Measurements from ENCODE around the gene LCE2B. TPM values are rescaled to one million over a fixed set of nuclear protein-coding genes. Genes with fewer than 3 reads are reported as not detected.
"Not testable (repeated sequence)": the region's sequence is repeated elsewhere in the genome, so short reads cannot be mapped to it uniquely, and the experiment has no call there.

Gene LCE2B
- 1 to 10 TPM in 1 of 2 donors, not detected in 1; 3.2 TPM for total RNA-seq

- H3K27ac ChIP-seq; H3K4me1 ChIP-seq (replicated peaks); H3K9me3 ChIP-seq; H3K27me3 ChIP-seq (replicated peaks; ENCODE audit: insufficient read depth); H3K4me3 ChIP-seq; H3K36me3 ChIP-seq; intact Hi-C loops (cut with DNase I); DNase-seq (ENCODE audit: low spot score): not testable (repeated sequence)
- WGBS, result 67% methylated on average over 4 of the region's 4 CpGs
Observed at GRCh38 chr1:152685823-152686222, at the start of gene LCE2B. Gene LCE2B (plus strand): TSS chr1:152686123. CDS start chr1:152686844, 721 bp downstream.

- Histone ChIP-seq H3K36me3 (no peaks in the 10 kb centered on the region), H3K9me3 (no peaks in the 10 kb centered on the region), H3K4me3 (no peak overlapping the region), H3K4me1 (replicated peaks) (no peaks in the 10 kb centered on the region), H3K27me3 (replicated peaks; ENCODE audit: insufficient read depth) (no peaks in the 10 kb centered on the region), H3K27ac (no peak overlapping the region)
- no peak for TF ChIP-seq CTCF (IDR thresholded peaks at IDR 0.05)
- no peak for TF ChIP-seq POLR2A (IDR thresholded peaks at IDR 0.05)
- no peak for TF ChIP-seq POLR2AphosphoS5 (IDR thresholded peaks at IDR 0.05)
- WGBS, result 70% methylated on average over 1 of the region's 1 CpG
- intact Hi-C loops (cut with DNase I), result no loop called here
- no peak for DNase-seq (ENCODE audit: low spot score)
Observed at GRCh38 chr1:152640351-152640750, 45.6 kb upstream of the LCE2B start.

GRCh38 chr1:152643945-152644344, 42.0 kb upstream of the LCE2B start:
- Histone ChIP-seq H3K36me3 (no peaks in the 10 kb centered on the region), H3K27ac (no peak overlapping the region), H3K4me3 (no peak overlapping the region), H3K9me3 (no peaks in the 10 kb centered on the region), H3K4me1 (replicated peaks) (no peaks in the 10 kb centered on the region), H3K27me3 (replicated peaks; ENCODE audit: insufficient read depth) (no peaks in the 10 kb centered on the region)
- 61% methylated on average over 3 of the region's 3 CpGs for WGBS
- intact Hi-C loops (cut with DNase I), result no loop called here
- TF ChIP-seq POLR2A (IDR thresholded peaks at IDR 0.05) (no peak), POLR2AphosphoS5 (IDR thresholded peaks at IDR 0.05) (no peak), CTCF (IDR thresholded peaks at IDR 0.05) (no peak)
- DNase-seq (ENCODE audit: low spot score), result no peak

- DNase-seq (ENCODE audit: low spot score), result no peak
- TF ChIP-seq POLR2A (IDR thresholded peaks at IDR 0.05), result no peak
- no peak for TF ChIP-seq POLR2AphosphoS5 (IDR thresholded peaks at IDR 0.05)
- no peak for TF ChIP-seq CTCF (IDR thresholded peaks at IDR 0.05)
- intact Hi-C loops (cut with DNase I), result no loop called here
- Histone ChIP-seq H3K36me3 (no peaks in the 10 kb centered on the region), H3K27ac (no peak overlapping the region), H3K4me1 (replicated peaks) (no peaks in the 10 kb centered on the region), H3K27me3 (replicated peaks; ENCODE audit: insufficient read depth) (no peaks in the 10 kb centered on the region), H3K9me3 (no peaks in the 10 kb centered on the region), H3K4me3 (no peak overlapping the region)
- WGBS, result 42% methylated on average over 3 of the region's 3 CpGs
Observed at GRCh38 chr1:152645146-152645545, 40.8 kb upstream of the LCE2B start.

- TF ChIP-seq POLR2A (IDR thresholded peaks at IDR 0.05), result no peak
- TF ChIP-seq CTCF (IDR thresholded peaks at IDR 0.05), result no peak
- no peak for TF ChIP-seq POLR2AphosphoS5 (IDR thresholded peaks at IDR 0.05)
- H3K36me3 ChIP-seq, result no peaks in the 10 kb centered on the region
- H3K4me1 ChIP-seq (replicated peaks), result no peaks in the 10 kb centered on the region
- no peaks in the 10 kb centered on the region for H3K27me3 ChIP-seq (replicated peaks; ENCODE audit: insufficient read depth)
- intact Hi-C loops (cut with DNase I), result no loop called here
- DNase-seq (ENCODE audit: low spot score), result no peak
- no peak overlapping the region for H3K27ac ChIP-seq
- H3K4me3 ChIP-seq, result no peak overlapping the region
- no peaks in the 10 kb centered on the region for H3K9me3 ChIP-seq
Observed at GRCh38 chr1:152646656-152647055, 39.3 kb upstream of the LCE2B start.
